Neural progenitor cell (in vitro differentiated cells): ENCODE results near the gene NDUFA8. TPM values are rescaled to one million over a fixed set of nuclear protein-coding genes. Genes with fewer than 3 reads are reported as not detected.

ENCODE experiments used
- DNase-seq: peaks from one replicate; pipeline ENCODE4 v3.0.0-alpha.2; 2016; ENCODE audit warnings: low spot score
- H2AFZ ChIP-seq: fragments of 200-600 bp; sonication (generic); replicated peaks from 2 replicates; pipeline ENCODE4 v1.6.1; 2016; ENCODE audit warnings: antibody characterized with exemption
- H3F3A ChIP-seq: fragments of 200-600 bp; sonication (generic); 2 replicates; pipeline ENCODE4 v1.6.1; 2016; ENCODE audit warnings: antibody characterized with exemption, low read depth
- H3K27ac ChIP-seq: fragments of 200-600 bp; sonication (generic); 2 replicates; pipeline ENCODE4 v1.5.1; 2016; ENCODE audit warnings: mild to moderate bottlenecking
- H3K27me3 ChIP-seq: fragments of 200-600 bp; sonication (generic); 2 replicates; pipeline ENCODE4 v1.6.1; 2016; ENCODE audit warnings: mild to moderate bottlenecking, moderate library complexity
- H3K36me3 ChIP-seq: fragments of 200-600 bp; sonication (generic); 2 replicates; pipeline ENCODE4 v1.5.1; 2016
- H3K4me1 ChIP-seq: fragments of 200-600 bp; sonication (generic); 2 replicates; pipeline ENCODE4 v1.6.1; 2016; ENCODE audit warnings: mixed run types
- H3K4me2 ChIP-seq: fragments of 200-600 bp; sonication (generic); 2 replicates; pipeline ENCODE4 v1.6.1; 2016
- H3K4me3 ChIP-seq: fragments of 200-600 bp; sonication (generic); 2 replicates; pipeline ENCODE4 v1.5.1; 2016
- H3K79me2 ChIP-seq: fragments of 200-600 bp; sonication (generic); 2 replicates; pipeline ENCODE4 v1.6.1; 2016; ENCODE audit warnings: low read depth
- H3K9ac ChIP-seq: fragments of 200-600 bp; sonication (generic); 2 replicates; pipeline ENCODE4 v1.6.1; 2016
- H3K9me3 ChIP-seq: fragments of 200-600 bp; sonication (generic); 2 replicates; pipeline ENCODE4 v1.5.1; 2016; ENCODE audit warnings: low read depth
- H4K20me1 ChIP-seq: fragments of 200-600 bp; sonication (generic); 2 replicates; pipeline ENCODE4 v1.6.1; 2016; ENCODE audit warnings: low read depth
- H3K27ac Mint-ChIP-seq: 3 replicates; pipeline ENCODE4 v1.8.0; 2021; ENCODE audit warnings: mixed read lengths
- H3K27me3 Mint-ChIP-seq: 2 replicates; pipeline ENCODE4 v1.8.0; 2022; ENCODE audit warnings: low read depth, mild to moderate bottlenecking, inconsistent platforms, moderate library complexity, mixed read lengths; ENCODE audit not compliant: insufficient read depth
- H3K36me3 Mint-ChIP-seq: 3 replicates; pipeline ENCODE4 v1.8.0; 2021; ENCODE audit warnings: mixed read lengths
- H3K4me1 Mint-ChIP-seq: 3 replicates; pipeline ENCODE4 v1.8.0; 2021; ENCODE audit warnings: mixed read lengths
- H3K4me3 Mint-ChIP-seq: 3 replicates; pipeline ENCODE4 v1.8.0; 2021; ENCODE audit warnings: mild to moderate bottlenecking, moderate library complexity, mixed read lengths
- H3K9me3 Mint-ChIP-seq: 3 replicates; pipeline ENCODE4 v1.8.0; 2020; ENCODE audit warnings: mixed read lengths
- EZH2 ChIP-seq: fragments of 200-600 bp; sonication (generic); IDR thresholded peaks from 2 replicates; pipeline ENCODE4 v1.6.1; 2017; ENCODE audit warnings: antibody characterized with exemption, mild to moderate bottlenecking, moderate library complexity
- EZH2phosphoT487 ChIP-seq: fragments of 200-600 bp; sonication (generic); IDR thresholded peaks from 2 replicates; pipeline ENCODE4 v1.6.1; 2017; ENCODE audit warnings: antibody characterized with exemption
- total RNA-seq: library from RNA; depleted of rRNA; stranded (reverse); fragments of >200 nt; gene quantifications from 2 replicates; pipeline ENCODE4 v1.2.3, GENCODE V29; 2015; ENCODE audit warnings: low replicate concordance
- TF ChIP-seq, protein P1 (sequence below): fragments of 200-600 bp; sonication (generic); IDR thresholded peaks from 2 replicates; pipeline ENCODE4 v1.5.1; 2017; ENCODE audit warnings: antibody characterized with exemption, mild to moderate bottlenecking

Gene NDUFA8
- total RNA-seq, 1 donor from 2014 or later: 49.6 TPM

- H3K4me3 Mint-ChIP-seq: peak overlapping the region; percentile 4
- H3K4me1 ChIP-seq: peaks cover 3% of the 10 kb centered on the region
- TF ChIP-seq, protein P1, sequence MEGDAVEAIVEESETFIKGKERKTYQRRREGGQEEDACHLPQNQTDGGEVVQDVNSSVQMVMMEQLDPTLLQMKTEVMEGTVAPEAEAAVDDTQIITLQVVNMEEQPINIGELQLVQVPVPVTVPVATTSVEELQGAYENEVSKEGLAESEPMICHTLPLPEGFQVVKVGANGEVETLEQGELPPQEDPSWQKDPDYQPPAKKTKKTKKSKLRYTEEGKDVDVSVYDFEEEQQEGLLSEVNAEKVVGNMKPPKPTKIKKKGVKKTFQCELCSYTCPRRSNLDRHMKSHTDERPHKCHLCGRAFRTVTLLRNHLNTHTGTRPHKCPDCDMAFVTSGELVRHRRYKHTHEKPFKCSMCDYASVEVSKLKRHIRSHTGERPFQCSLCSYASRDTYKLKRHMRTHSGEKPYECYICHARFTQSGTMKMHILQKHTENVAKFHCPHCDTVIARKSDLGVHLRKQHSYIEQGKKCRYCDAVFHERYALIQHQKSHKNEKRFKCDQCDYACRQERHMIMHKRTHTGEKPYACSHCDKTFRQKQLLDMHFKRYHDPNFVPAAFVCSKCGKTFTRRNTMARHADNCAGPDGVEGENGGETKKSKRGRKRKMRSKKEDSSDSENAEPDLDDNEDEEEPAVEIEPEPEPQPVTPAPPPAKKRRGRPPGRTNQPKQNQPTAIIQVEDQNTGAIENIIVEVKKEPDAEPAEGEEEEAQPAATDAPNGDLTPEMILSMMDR: no peak
- no peak for TF ChIP-seq EZH2
- TF ChIP-seq EZH2phosphoT487: no peak
- H3K9ac ChIP-seq: no peak overlapping the region
- H3K27ac ChIP-seq: no peak overlapping the region
- no peak overlapping the region for H3K4me2 ChIP-seq
- H3K9me3 Mint-ChIP-seq: peaks cover 7% of the 10 kb centered on the region
- no peak overlapping the region for H3K4me3 ChIP-seq
- H3K9me3 ChIP-seq: no peaks in the 10 kb centered on the region
- no peak overlapping the region for H3K27ac Mint-ChIP-seq
- no peaks in the 10 kb centered on the region for H3F3A ChIP-seq
- H3K79me2 ChIP-seq: no peaks in the 10 kb centered on the region
- DNase-seq: no peak
- H3K36me3 Mint-ChIP-seq: no peaks in the 10 kb centered on the region
- no peak overlapping the region for H2AFZ ChIP-seq
- no peaks in the 10 kb centered on the region for H3K36me3 ChIP-seq
- peaks cover 17% of the 10 kb centered on the region for H3K27me3 ChIP-seq
- H4K20me1 ChIP-seq: no peaks in the 10 kb centered on the region
- peaks cover 10% of the 10 kb centered on the region for H3K4me1 Mint-ChIP-seq
- H3K27me3 Mint-ChIP-seq: peaks cover 18% of the 10 kb centered on the region
These were observed 57.4 kb downstream of the NDUFA8 start for GRCh38 chr9:122102156-122102555.

- peaks cover 5% of the 10 kb centered on the region for H3K4me1 Mint-ChIP-seq
- Histone ChIP-seq H3K79me2 (no peaks in the 10 kb centered on the region), H3K27me3 (peaks cover 27% of the 10 kb centered on the region), H2AFZ (no peak overlapping the region), H3K36me3 (no peaks in the 10 kb centered on the region), H3K9me3 (no peaks in the 10 kb centered on the region), H4K20me1 (no peaks in the 10 kb centered on the region), H3K4me1 (no peaks in the 10 kb centered on the region), H3K27ac (no peak overlapping the region), H3K4me3 (no peak overlapping the region), H3K4me2 (no peak overlapping the region), H3F3A (no peaks in the 10 kb centered on the region), H3K9ac (no peak overlapping the region)
- no peak overlapping the region for H3K4me3 Mint-ChIP-seq
- no peaks in the 10 kb centered on the region for H3K36me3 Mint-ChIP-seq
- no peak for TF ChIP-seq EZH2
- TF ChIP-seq, protein P1: no peak
- no peak for TF ChIP-seq EZH2phosphoT487
- H3K27me3 Mint-ChIP-seq: peaks cover 16% of the 10 kb centered on the region
- H3K27ac Mint-ChIP-seq: peak overlapping the region; percentile 60
- H3K9me3 Mint-ChIP-seq: peaks cover 7% of the 10 kb centered on the region
- DNase-seq: no peak
These were observed 58.8 kb downstream of the NDUFA8 start for GRCh38 chr9:122100756-122101155.

DNA sequence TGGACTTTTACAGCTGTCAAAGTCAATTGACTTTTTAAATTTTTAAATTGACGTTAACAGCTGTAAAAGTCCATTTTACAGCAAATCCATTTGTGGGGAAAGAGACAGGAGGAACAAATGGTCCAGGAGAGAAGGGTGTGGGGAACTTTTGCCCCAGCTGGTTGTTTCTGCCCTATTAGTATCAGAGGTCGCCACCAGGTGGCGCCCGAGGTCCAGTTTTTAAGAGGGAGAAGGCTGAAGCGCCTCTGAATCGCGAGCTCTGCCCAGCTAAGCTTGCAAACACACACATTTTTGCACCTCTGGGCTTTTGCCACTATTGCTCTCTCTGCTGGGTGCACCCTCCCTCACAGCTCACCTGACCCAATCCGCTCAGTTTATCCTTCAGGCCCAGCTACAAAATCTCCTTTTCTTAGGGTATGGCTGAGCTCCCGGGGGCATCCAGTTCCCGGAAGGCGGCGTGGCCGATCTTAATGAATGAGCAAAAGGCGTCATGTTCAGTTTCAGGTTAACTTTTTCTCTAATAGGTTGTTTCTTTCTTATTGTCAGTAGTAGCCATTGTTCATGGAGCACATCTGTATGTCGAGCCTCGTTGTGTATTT lies 60.2 kb downstream of the NDUFA8 start:
- no peaks in the 10 kb centered on the region for H3K4me1 ChIP-seq
- H3K27ac Mint-ChIP-seq: peak overlapping the region; percentile 19
- H3K79me2 ChIP-seq: no peaks in the 10 kb centered on the region
- H3K4me3 Mint-ChIP-seq: peak overlapping the region; percentile 3
- H3K4me2 ChIP-seq: no peak overlapping the region
- H3K4me1 Mint-ChIP-seq: peaks cover 11% of the 10 kb centered on the region
- H3K27ac ChIP-seq: no peak overlapping the region
- H2AFZ ChIP-seq: no peak overlapping the region
- TF ChIP-seq EZH2phosphoT487: no peak
- TF ChIP-seq, protein P1: peak; percentile 91
- H3K36me3 Mint-ChIP-seq: no peaks in the 10 kb centered on the region
- H3K9ac ChIP-seq: no peak overlapping the region
- no peak overlapping the region for H3K4me3 ChIP-seq
- H3K36me3 ChIP-seq: no peaks in the 10 kb centered on the region
- H3F3A ChIP-seq: peaks cover 5% of the 10 kb centered on the region
- DNase-seq: peak; percentile 91
- no peaks in the 10 kb centered on the region for H3K9me3 ChIP-seq
- H3K27me3 ChIP-seq: peaks cover 37% of the 10 kb centered on the region
- peaks cover 18% of the 10 kb centered on the region for H3K27me3 Mint-ChIP-seq
- H4K20me1 ChIP-seq: no peaks in the 10 kb centered on the region
- H3K9me3 Mint-ChIP-seq: peaks cover 6% of the 10 kb centered on the region
